HepG2 (cell line): ENCODE results near the gene CRYGA. TPM values are rescaled to one million over a fixed set of nuclear protein-coding genes. Genes with fewer than 3 reads are reported as not detected.

Experiments used
- AGO1 ChIP-seq: fragments of 200-400 bp; formaldehyde crosslinking; IDR thresholded peaks from 2 replicates; pipeline ENCODE4 v1.6.1; 2017; ENCODE audit warnings: mild to moderate bottlenecking, low read depth, low read length, moderate library complexity; ENCODE audit not compliant: poor library complexity, severe bottlenecking
- ARID4A ChIP-seq: sonication (generic); formaldehyde crosslinking; IDR thresholded peaks from 2 replicates; pipeline ENCODE4 v1.5.0; 2020; ENCODE audit warnings: mild to moderate bottlenecking, missing genetic modification reagents, borderline replicate concordance
- EHMT2 ChIP-seq: fragments of 200-600 bp; sonication (generic); IDR thresholded peaks from 2 replicates; pipeline ENCODE4 v1.7.0; 2017; ENCODE audit warnings: antibody characterized with exemption, low read depth, low read length, borderline replicate concordance
- ETS1 ChIP-seq: sonication (generic); formaldehyde crosslinking; IDR thresholded peaks from 2 replicates; pipeline ENCODE4 v1.4.0; 2020; ENCODE audit warnings: missing genetic modification reagents
- KAT8 ChIP-seq: IDR thresholded peaks from 2 replicates; pipeline ENCODE4 v1.6.1; 2016; ENCODE audit warnings: missing genetic modification reagents, missing compliant biosample characterization
- KDM3A ChIP-seq: IDR thresholded peaks from 2 replicates; pipeline ENCODE4 v1.6.1; 2018; ENCODE audit warnings: low read depth, missing compliant biosample characterization
- RARA ChIP-seq: IDR thresholded peaks from 2 replicates; pipeline ENCODE4 v1.6.1; 2016; ENCODE audit warnings: missing genetic modification reagents, missing compliant biosample characterization
- RERE ChIP-seq: IDR thresholded peaks from 2 replicates; pipeline ENCODE4 v1.6.1; 2016; ENCODE audit warnings: low read depth, missing genetic modification reagents, missing compliant biosample characterization
- RXRB ChIP-seq: IDR thresholded peaks from 2 replicates; pipeline ENCODE4 v1.6.1; 2016; ENCODE audit warnings: borderline replicate concordance, missing genetic modification reagents, missing compliant biosample characterization
- TAF1 ChIP-seq: sonication (generic); formaldehyde crosslinking; IDR thresholded peaks from 2 replicates; pipeline ENCODE4 v1.4.0; 2020; ENCODE audit warnings: missing genetic modification reagents
- THRA ChIP-seq: sonication (generic); formaldehyde crosslinking; IDR thresholded peaks from 2 replicates; pipeline ENCODE4 v1.4.0; 2020; ENCODE audit warnings: missing genetic modification reagents, borderline replicate concordance
- ZNF138 ChIP-seq: sonication (generic); formaldehyde crosslinking; IDR thresholded peaks from 2 replicates; pipeline ENCODE4 v1.5.0; 2020; ENCODE audit warnings: mild to moderate bottlenecking, low read depth, missing genetic modification reagents
- ZNF207 ChIP-seq: fragments of 450-650 bp; IDR thresholded peaks from 2 replicates; pipeline ENCODE4 v1.6.1; 2016; ENCODE audit warnings: antibody characterized with exemption, borderline replicate concordance
- ZNF256 ChIP-seq: sonication (generic); formaldehyde crosslinking; conservative IDR thresholded peaks from 2 replicates; pipeline ENCODE4 v1.4.0; 2020; ENCODE audit warnings: missing genetic modification reagents
- ZNF570 ChIP-seq: sonication (generic); formaldehyde crosslinking; IDR thresholded peaks from 2 replicates; pipeline ENCODE4 v1.4.0; 2020; ENCODE audit warnings: mild to moderate bottlenecking, missing genetic modification reagents, borderline replicate concordance
- ZSCAN29 ChIP-seq: sonication (generic); formaldehyde crosslinking; conservative IDR thresholded peaks from 2 replicates; pipeline ENCODE4 v1.4.0; 2020; ENCODE audit warnings: mild to moderate bottlenecking, missing genetic modification reagents
- polyA plus RNA-seq, 8 experiments: library from polyadenylated mRNA; depleted of rRNA in 3 of 8; stranded (reverse) in 7 of 8; unstranded in 1 of 8; fragments of >200 nt; fragmentation: Illumina TruSeq in 4 of 8; extraction: Trizol in 4 of 8; gene quantifications; 2 replicates each; pipeline versions ENCODE4 v1.2.1 to v1.2.3, GENCODE V29; 2011 to 2016; ENCODE audit warnings: low read depth in 4 of 8, missing spikeins in 1 of 8, mixed read lengths in 1 of 8; ENCODE audit not compliant: insufficient read depth in 1 of 8
- total RNA-seq, 5 experiments: library from RNA; depleted of rRNA; stranded (reverse); fragments of >200 nt; fragmentation: Illumina TruSeq; extraction: Trizol; gene quantifications; 2 replicates each; pipeline ENCODE4 v1.2.3, GENCODE V29; 2016; ENCODE audit warnings: low read depth in 1 of 5

The CRYGA gene
- total and polyA plus RNA-seq, 2 of the 13 experiments (the other 11 are each of a cell fraction or from before 2014, with no cell fraction given), result not detected

GRCh38 chr2:208129744-208130711, 33.4 kb downstream of the CRYGA start, which contains the start of gene CRYGC (continued):
- TF ChIP-seq KDM3A (CRISPR knock-in tag) (no peak), EHMT2 (no peak), ZSCAN29 (CRISPR knock-in tag) (no peak), RXRB (peak; percentile 54; the same call in 1 of the 2 replicates), ZNF207 (no peak), ZNF570 (no peak), ZNF138 (no peak), THRA (CRISPR knock-in tag) (0 out of 2 replicates have a peak, but pooled peaks have one; percentile 28), AGO1 (no peak), ARID4A (peak; percentile 61; the same call in 1 of the 2 replicates), TAF1 (CRISPR knock-in tag) (no peak), RARA (CRISPR knock-in tag) (peak; percentile 49; the same call in 1 of the 2 replicates), ZNF256 (CRISPR knock-in tag) (no peak), ETS1 (CRISPR knock-in tag) (no peak), KAT8 (CRISPR knock-in tag) (peak; percentile 66), RERE (CRISPR knock-in tag) (no peak)
